NCI-H1694 (cell line): ENCODE measurements around the gene SECISBP2.

Experiments used
- DNase-seq: peaks from one replicate; lab custom pipeline; 2025; lab: John Stamatoyannopoulos, UW

SECISBP2 gene

DNA sequence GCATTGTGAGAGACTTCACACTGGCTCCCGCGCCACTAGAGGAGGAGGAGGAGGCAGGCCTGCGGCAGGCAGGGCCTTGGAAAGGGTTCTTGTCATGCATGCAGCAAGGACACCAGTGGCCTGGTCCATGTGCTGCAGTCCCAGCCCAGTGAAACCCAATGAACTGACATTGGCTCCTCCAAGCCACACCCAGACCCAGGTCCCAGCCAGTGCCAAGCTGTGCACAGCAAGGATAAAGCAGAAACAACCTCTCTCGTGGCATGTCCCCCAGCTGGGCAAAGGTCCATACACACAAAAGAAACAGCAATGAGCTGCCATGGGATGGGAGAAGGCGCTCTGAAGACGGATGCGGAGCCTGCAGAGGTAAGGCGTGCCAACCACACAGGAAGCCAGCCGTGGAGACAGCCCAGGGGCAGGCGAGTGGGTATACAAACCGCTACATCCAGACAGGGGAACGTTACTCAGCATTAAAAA lies 90.4 kb downstream of the SECISBP2 start:
- no peak for DNase-seq
